HG02885 (cell line): ENCODE measurements around the gene ARHGAP1.
A peak's percentile ranks its signal among the peaks of the same experiment; 100 is the strongest.

Experiments
- ATAC-seq: cut with Tn5 transposase; IDR thresholded peaks from one replicate; pipeline ENCODE4 v1.9.1; 2021; ENCODE audit warnings: mild to moderate bottlenecking; ENCODE audit not compliant: unreplicated experiment, poor library complexity

The ARHGAP1 gene

GRCh38 chr11:46700241-46701077 is at the start of gene ARHGAP1, which contains the start of gene ZNF408:
TSS of gene ARHGAP1 (minus strand) at chr11:46700619. CDS start at chr11:46696107, 4,512 bp downstream.
TSS of gene ZNF408 (plus strand) at chr11:46701031. CDS start at chr11:46701048, 17 bp downstream.
- peak; percentile 94 for ATAC-seq

DNA sequence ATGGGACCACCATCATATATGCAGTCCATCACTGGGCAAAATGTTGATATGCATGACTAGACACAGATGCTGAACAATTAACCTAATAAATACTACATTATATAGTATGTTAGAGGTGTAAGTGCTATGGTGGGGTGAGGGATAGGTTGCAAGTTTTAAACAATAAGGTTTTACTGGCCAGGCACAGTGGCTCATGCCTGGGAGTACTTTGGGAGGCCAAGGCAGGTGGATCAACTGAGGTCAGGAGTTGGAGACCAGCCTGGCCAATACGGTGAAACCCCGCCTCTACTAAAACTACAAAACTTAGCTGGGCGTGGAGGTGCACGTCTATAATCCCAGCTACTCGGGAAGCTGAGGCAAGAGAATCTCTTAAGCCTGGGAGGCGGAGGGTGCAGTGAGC is 46.7 kb upstream of the ARHGAP1 start:
- ATAC-seq: no peak

DNA sequence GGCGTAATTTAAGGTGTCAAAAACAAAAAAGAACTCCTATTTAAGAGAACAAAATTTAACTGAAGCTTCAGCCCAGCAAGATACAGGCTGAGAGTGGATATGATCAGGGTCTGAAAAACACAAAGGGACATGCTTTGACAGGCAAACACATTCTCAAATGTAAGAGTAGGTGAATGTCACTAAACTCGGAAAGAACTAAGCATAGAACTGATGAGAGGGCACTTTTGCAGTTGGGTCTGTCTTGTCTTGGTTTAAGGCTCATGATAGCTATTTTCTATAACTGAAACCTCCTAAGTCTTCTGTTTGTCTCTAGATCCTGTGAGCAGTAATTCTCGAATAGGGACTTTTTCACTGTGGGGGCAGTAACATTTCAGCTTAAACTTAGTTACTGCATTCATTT is 45.6 kb upstream of the ARHGAP1 start:
- ATAC-seq: no peak

DNA sequence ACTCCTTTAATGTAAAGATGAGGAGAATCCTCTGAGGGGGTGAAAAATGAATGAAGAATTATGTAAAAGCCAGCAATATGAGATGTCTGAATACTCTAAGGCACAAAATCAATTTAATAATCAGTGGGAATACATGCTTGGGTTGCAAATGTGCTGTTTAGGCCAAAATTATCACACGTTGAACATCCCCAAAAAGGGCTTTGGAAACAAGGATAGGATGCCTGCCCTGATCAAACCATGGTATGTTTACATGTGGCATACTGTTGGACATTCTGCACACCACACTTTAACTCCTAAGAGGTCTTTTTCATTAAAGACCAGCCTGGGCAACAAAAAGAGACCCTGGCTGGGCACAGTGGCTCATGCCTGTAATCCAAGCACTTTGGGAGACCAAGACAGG is 44.9 kb upstream of the ARHGAP1 start:
- no peak for ATAC-seq

DNA sequence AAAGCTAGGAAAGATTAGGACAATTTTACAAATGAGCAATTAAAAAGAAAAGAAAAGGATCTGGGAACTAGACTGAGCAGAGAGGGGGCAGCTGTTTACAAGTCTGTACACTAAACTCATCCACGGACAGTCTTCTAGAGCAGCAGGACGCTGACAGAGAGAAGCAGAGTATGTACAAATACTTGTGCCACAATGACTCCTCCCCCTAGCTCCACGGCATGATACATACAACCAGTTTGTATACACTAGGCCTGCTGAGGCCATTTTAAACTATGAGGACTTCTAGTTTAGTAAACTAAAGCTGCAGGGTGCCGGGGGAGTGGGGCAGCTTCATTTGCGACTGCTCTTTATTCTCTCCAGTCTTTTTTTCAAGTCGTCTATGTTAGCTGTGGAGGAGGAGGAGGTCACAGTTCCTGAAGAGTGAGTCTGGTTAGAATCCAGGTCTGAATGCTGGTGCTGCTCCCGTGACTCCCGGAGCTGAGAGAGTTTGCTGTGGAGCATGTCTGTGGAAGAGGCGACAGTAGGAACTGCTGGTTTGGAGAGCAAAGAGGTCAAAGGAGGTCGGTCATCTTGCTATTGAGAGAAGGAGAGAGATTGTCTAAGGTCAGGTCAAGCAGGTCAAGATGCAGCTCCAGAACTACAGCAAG is 43.4 kb upstream of the ARHGAP1 start:
- ATAC-seq: no peak

- no peak for ATAC-seq
These were observed 42.6 kb upstream of the ARHGAP1 start for GRCh38 chr11:46743043-46743442.

GRCh38 chr11:46741600-46742484 is 41.4 kb upstream of the ARHGAP1 start:
- no peak for ATAC-seq

GRCh38 chr11:46738887-46739286 is 38.5 kb upstream of the ARHGAP1 start:
- no peak for ATAC-seq

GRCh38 chr11:46737699-46738098 is 37.3 kb upstream of the ARHGAP1 start:
- ATAC-seq: no peak

DNA sequence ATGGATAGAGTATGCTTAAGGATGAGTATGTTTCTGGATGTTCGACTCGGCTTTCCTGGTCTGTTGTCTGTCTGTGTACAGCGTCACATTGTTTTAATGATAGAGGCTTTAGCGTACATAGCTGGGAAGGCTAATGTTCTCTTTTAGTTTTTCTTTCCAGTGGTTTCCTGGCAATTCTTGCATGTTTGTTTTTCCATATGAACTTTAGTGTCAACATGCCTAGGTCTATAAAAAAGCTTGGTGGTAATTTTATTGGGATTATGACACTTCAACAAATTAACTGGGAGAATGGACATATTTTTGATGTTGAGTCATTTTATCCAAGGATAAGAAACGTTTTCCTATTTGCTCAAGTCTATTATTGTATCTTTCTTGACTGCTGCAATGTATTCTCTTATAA is 36.2 kb upstream of the ARHGAP1 start:
- no peak for ATAC-seq

GRCh38 chr11:46736146-46736545 is 35.7 kb upstream of the ARHGAP1 start:
- ATAC-seq: no peak

- ATAC-seq: no peak
These were observed 32.8 kb upstream of the ARHGAP1 start for GRCh38 chr11:46733234-46733633.

GRCh38 chr11:46731545-46731944 is 31.1 kb upstream of the ARHGAP1 start:
- no peak for ATAC-seq

DNA sequence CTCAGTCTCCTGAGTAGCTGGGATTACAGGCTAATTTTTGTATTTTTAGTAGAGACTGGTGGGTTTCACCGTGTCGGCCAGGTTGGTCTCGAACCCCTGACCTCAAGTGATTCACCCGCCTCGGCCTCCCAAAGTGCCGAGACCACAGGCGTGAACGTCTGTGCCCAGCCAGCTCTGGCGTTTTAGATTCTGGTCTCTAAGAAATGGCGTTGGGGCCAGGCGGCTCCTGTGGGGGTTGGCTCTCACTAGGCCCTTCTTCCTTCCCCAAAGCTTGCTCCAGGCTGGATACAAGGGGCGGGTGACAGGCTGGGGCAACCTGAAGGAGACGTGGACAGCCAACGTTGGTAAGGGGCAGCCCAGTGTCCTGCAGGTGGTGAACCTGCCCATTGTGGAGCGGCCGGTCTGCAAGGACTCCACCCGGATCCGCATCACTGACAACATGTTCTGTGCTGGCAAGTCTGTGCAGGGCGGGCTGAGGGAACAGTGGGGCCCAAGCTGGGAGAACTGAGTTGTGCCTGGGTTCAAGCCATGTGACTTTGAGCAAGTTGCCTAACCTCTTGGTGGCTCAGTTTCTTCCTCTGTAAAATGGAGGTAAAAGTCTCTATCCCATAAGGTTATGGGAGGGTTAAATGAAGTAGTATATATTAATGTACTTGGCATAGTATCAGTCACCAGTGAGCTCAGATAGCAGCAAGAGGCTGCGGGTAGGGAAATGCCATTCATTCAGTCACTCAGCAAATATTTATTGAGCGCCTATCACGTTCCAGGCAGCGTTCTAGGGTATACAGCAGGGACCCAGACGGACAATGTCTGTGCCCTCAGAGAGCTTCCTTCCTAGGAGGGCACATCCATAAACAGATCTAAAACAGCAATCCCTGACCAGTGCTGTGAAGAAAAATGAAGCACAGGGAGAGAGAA is 28.9 kb upstream of the ARHGAP1 start:
- ATAC-seq: no peak

- no peak for ATAC-seq
These were observed 28.2 kb upstream of the ARHGAP1 start for GRCh38 chr11:46728659-46729040.

DNA sequence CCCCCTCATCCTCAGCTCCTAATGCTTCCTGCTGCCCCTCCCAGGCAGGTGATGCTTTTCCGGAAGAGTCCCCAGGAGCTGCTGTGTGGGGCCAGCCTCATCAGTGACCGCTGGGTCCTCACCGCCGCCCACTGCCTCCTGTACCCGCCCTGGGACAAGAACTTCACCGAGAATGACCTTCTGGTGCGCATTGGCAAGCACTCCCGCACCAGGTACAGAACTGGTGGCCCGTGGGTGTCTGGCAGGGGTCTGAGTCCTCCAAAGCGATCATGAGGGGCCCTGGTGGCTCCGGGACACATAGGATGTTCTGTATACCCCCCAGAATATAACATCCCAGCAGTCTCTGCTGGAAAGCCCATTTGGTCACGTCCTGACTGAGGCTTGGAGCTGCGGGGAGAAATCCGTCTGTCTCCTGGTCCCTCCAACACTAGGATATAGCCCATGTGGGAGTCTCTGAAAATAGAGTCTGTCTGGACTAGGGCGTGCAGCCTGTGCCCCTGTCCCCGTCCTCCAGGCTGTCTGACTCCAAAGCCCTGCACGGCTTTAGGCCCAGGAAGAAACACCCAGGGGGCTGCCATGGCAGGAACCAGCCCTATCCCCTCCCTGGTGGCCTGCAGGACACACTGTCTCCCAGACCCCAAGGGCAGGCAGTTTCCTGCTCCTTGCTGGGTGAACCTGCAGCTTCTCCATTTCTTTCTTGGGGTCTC is 27.7 kb upstream of the ARHGAP1 start:
- ATAC-seq: no peak

- no peak for ATAC-seq
These were observed 25.9 kb upstream of the ARHGAP1 start for GRCh38 chr11:46726206-46726862.

DNA sequence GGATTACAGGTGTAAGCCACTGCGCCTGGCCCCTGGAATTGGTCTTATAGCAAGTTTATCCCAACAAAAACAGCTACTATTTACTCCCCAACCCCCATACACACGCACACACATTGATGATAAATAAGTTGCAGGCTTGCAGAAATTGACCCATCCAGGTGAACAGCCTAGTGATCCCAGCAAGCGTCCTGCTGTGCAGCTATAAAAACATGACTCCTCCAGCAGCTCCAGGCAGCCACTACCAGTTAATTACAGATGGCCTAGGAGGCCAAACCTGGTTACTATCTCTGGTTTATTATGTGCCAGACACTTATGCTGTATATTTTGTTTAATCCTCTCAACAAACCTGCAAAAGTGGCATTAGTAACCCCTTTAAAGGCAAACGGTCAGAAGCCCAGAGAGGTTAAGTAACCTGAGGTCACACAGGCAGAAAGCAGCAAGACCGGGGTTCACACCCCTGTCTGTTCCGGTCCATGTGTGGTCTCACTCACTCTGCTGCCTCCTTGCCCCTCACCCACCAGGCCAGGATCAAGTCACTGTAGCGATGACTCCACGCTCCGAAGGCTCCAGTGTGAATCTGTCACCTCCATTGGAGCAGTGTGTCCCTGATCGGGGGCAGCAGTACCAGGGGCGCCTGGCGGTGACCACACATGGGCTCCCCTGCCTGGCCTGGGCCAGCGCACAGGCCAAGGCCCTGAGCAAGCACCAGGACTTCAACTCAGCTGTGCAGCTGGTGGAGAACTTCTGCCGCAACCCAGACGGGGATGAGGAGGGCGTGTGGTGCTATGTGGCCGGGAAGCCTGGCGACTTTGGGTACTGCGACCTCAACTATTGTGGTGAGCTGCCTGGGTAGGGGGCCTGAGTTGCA is 25.2 kb upstream of the ARHGAP1 start:
- ATAC-seq: no peak
